Skeletal muscle satellite cell (primary cell): ENCODE data around the gene VIPR1.
"Not testable (repeated sequence)": the region's sequence is repeated elsewhere in the genome, so short reads cannot be mapped to it uniquely, and the experiment has no call there.

ENCODE experiments used
- H3K27me3 ChIP-seq: 2 replicates; pipeline ENCODE4 v1.7.0; 2013; ENCODE audit warnings: low read length; ENCODE audit not compliant: control insufficient read depth, insufficient read depth
- H3K36me3 ChIP-seq: 2 replicates; pipeline ENCODE4 v1.7.0; 2013; ENCODE audit warnings: mild to moderate bottlenecking, control low read depth, low read length; ENCODE audit not compliant: insufficient read depth
- H3K4me1 ChIP-seq: 2 replicates; pipeline ENCODE4 v1.7.0; 2013; ENCODE audit warnings: low read length; ENCODE audit not compliant: control insufficient read depth, insufficient read depth
- H3K4me2 ChIP-seq: 2 replicates; pipeline ENCODE4 v1.7.0; 2013; ENCODE audit warnings: mild to moderate bottlenecking, low read length
- H3K4me3 ChIP-seq: 2 replicates; pipeline ENCODE4 v1.7.0; 2013; ENCODE audit warnings: low read length
- H3K9ac ChIP-seq: 2 replicates; pipeline ENCODE4 v1.7.0; 2013; ENCODE audit warnings: mild to moderate bottlenecking, low read depth, low read length, moderate library complexity
- H3K9me3 ChIP-seq: replicated peaks from 2 replicates; pipeline ENCODE4 v1.7.0; 2013; ENCODE audit warnings: mild to moderate bottlenecking, control low read depth, low read length

The VIPR1 gene

GRCh38 chr3:42544492-42545283, 42.2 kb downstream of the VIPR1 start:
- H3K9ac ChIP-seq: no peak overlapping the region
- no peaks in the 10 kb centered on the region for H3K27me3 ChIP-seq
- no peak overlapping the region for H3K4me2 ChIP-seq
- peaks cover 11% of the 10 kb centered on the region for H3K4me1 ChIP-seq
- no peak overlapping the region for H3K4me3 ChIP-seq
- H3K9me3 ChIP-seq: no peaks in the 10 kb centered on the region
- H3K36me3 ChIP-seq: peaks cover 12% of the 10 kb centered on the region

- H3K9me3 ChIP-seq: no peaks in the 10 kb centered on the region
- H3K36me3 ChIP-seq: peaks cover 12% of the 10 kb centered on the region
- no peak overlapping the region for H3K4me3 ChIP-seq
- no peak overlapping the region for H3K4me2 ChIP-seq
- H3K4me1 ChIP-seq: peaks cover 11% of the 10 kb centered on the region
- H3K27me3 ChIP-seq: no peaks in the 10 kb centered on the region
- no peak overlapping the region for H3K9ac ChIP-seq
Measured at GRCh38 chr3:42545284-42545900, 42.9 kb downstream of the VIPR1 start.

- no peak overlapping the region for H3K4me2 ChIP-seq
- peaks cover 11% of the 10 kb centered on the region for H3K4me1 ChIP-seq
- H3K9me3 ChIP-seq: no peaks in the 10 kb centered on the region
- no peak overlapping the region for H3K9ac ChIP-seq
- H3K4me3 ChIP-seq: no peak overlapping the region
- no peaks in the 10 kb centered on the region for H3K27me3 ChIP-seq
- H3K36me3 ChIP-seq: peaks cover 19% of the 10 kb centered on the region
Measured at GRCh38 chr3:42546691-42547213, 44.3 kb downstream of the VIPR1 start.

- Histone ChIP-seq H3K27me3 (no peaks in the 10 kb centered on the region), H3K9ac (no peak overlapping the region), H3K4me3 (no peak overlapping the region), H3K36me3 (peaks cover 26% of the 10 kb centered on the region), H3K4me2 (no peak overlapping the region), H3K9me3 (no peaks in the 10 kb centered on the region), H3K4me1 (peaks cover 11% of the 10 kb centered on the region)
Measured at GRCh38 chr3:42547401-42547945, 45.0 kb downstream of the VIPR1 start.

GRCh38 chr3:42549131-42549530, 46.7 kb downstream of the VIPR1 start:
- peaks cover 11% of the 10 kb centered on the region for H3K4me1 ChIP-seq
- H3K4me2 ChIP-seq: no peak overlapping the region
- H3K4me3 ChIP-seq: no peak overlapping the region
- H3K9me3 ChIP-seq: no peaks in the 10 kb centered on the region
- H3K36me3 ChIP-seq: peaks cover 43% of the 10 kb centered on the region
- H3K27me3 ChIP-seq: no peaks in the 10 kb centered on the region
- H3K9ac ChIP-seq: no peak overlapping the region

- H3K36me3 ChIP-seq: peaks cover 49% of the 10 kb centered on the region
- H3K4me1 ChIP-seq: peaks cover 3% of the 10 kb centered on the region
- no peak overlapping the region for H3K4me3 ChIP-seq
- no peak overlapping the region for H3K9ac ChIP-seq
- no peak overlapping the region for H3K4me2 ChIP-seq
- H3K27me3 ChIP-seq: no peaks in the 10 kb centered on the region
- no peaks in the 10 kb centered on the region for H3K9me3 ChIP-seq
Measured at GRCh38 chr3:42550250-42550649, 47.8 kb downstream of the VIPR1 start.

- H3K27me3 ChIP-seq: no peaks in the 10 kb centered on the region
- peaks cover 62% of the 10 kb centered on the region for H3K36me3 ChIP-seq
- no peak overlapping the region for H3K4me2 ChIP-seq
- H3K4me3 ChIP-seq: no peak overlapping the region
- no peaks in the 10 kb centered on the region for H3K9me3 ChIP-seq
- H3K9ac ChIP-seq: no peak overlapping the region
- H3K4me1 ChIP-seq: peaks cover under 1% of the 10 kb centered on the region
Measured at GRCh38 chr3:42552830-42553229, 50.4 kb downstream of the VIPR1 start.

- H3K27me3 ChIP-seq: no peaks in the 10 kb centered on the region
- no peaks in the 10 kb centered on the region for H3K4me1 ChIP-seq
- H3K36me3 ChIP-seq: peaks cover 74% of the 10 kb centered on the region
- no peaks in the 10 kb centered on the region for H3K9me3 ChIP-seq
- no peak overlapping the region for H3K9ac ChIP-seq
- no peak overlapping the region for H3K4me3 ChIP-seq
- no peak overlapping the region for H3K4me2 ChIP-seq
Measured at GRCh38 chr3:42556089-42556632, 53.7 kb downstream of the VIPR1 start.

GRCh38 chr3:42556817-42557216, 54.4 kb downstream of the VIPR1 start:
- not testable (repeated sequence) for H3K4me3 ChIP-seq
- H3K36me3 ChIP-seq: peaks cover 74% of the 10 kb centered on the region

GRCh38 chr3:42557854-42558253, 55.4 kb downstream of the VIPR1 start:
- no peak overlapping the region for H3K9ac ChIP-seq
- no peaks in the 10 kb centered on the region for H3K27me3 ChIP-seq
- H3K4me3 ChIP-seq: no peak overlapping the region
- no peaks in the 10 kb centered on the region for H3K4me1 ChIP-seq
- no peaks in the 10 kb centered on the region for H3K9me3 ChIP-seq
- H3K36me3 ChIP-seq: peaks cover 69% of the 10 kb centered on the region
- H3K4me2 ChIP-seq: no peak overlapping the region

More at GRCh38 chr3:42556817-42557216, 54.4 kb downstream of the VIPR1 start:
- H3K27me3 ChIP-seq, H3K9me3 ChIP-seq, H3K4me2 ChIP-seq, H3K9ac ChIP-seq, H3K4me1 ChIP-seq: not testable (repeated sequence)

GRCh38 chr3:42562047-42562907, 59.8 kb downstream of the VIPR1 start:
- H3K4me3 ChIP-seq: no peak overlapping the region
- no peaks in the 10 kb centered on the region for H3K4me1 ChIP-seq
- no peaks in the 10 kb centered on the region for H3K9me3 ChIP-seq
- H3K4me2 ChIP-seq: no peak overlapping the region
- no peaks in the 10 kb centered on the region for H3K27me3 ChIP-seq
- no peak overlapping the region for H3K9ac ChIP-seq
- peaks cover 53% of the 10 kb centered on the region for H3K36me3 ChIP-seq
